Measurements from ENCODE around the gene MED20. TPM values are rescaled to one million over a fixed set of nuclear protein-coding genes. Genes with fewer than 3 reads are reported as not detected.

MED20 gene
- total and polyA plus RNA-seq, 10 of the 15 experiments (the other 5 are each of a cell fraction or from before 2014, with no cell fraction given) = 13.4 to 24.8 (median 17.9) TPM

- TF ChIP-seq, protein P1, sequence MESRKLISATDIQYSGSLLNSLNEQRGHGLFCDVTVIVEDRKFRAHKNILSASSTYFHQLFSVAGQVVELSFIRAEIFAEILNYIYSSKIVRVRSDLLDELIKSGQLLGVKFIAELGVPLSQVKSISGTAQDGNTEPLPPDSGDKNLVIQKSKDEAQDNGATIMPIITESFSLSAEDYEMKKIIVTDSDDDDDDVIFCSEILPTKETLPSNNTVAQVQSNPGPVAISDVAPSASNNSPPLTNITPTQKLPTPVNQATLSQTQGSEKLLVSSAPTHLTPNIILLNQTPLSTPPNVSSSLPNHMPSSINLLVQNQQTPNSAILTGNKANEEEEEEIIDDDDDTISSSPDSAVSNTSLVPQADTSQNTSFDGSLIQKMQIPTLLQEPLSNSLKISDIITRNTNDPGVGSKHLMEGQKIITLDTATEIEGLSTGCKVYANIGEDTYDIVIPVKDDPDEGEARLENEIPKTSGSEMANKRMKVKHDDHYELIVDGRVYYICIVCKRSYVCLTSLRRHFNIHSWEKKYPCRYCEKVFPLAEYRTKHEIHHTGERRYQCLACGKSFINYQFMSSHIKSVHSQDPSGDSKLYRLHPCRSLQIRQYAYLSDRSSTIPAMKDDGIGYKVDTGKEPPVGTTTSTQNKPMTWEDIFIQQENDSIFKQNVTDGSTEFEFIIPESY (IDR thresholded peaks at IDR 0.05) = no peak
- TF ChIP-seq ZNF687 (IDR thresholded peaks at IDR 0.05) (no peak), BCL11A (IDR thresholded peaks at IDR 0.05; ENCODE audit: low read depth, low read length) (no peak)
Measured at GRCh38 chr6:41958022-41958856, 37.3 kb upstream of the MED20 start (continued).

GRCh38 chr6:41957117-41957516, 36.2 kb upstream of the MED20 start:
- ChIA-PET CTCF (no interaction called here), RAD21 (ENCODE audit: unreplicated experiment) (no interaction called here), SMC1A (ENCODE audit: uncharacterized antibody, unreplicated experiment) (interaction anchor here (0.6 kb wide), 1 partner anchor 1012 kb away, joined by 4 read pairs; no protein-coding TSS in a partner anchor), POLR2A (no interaction called here)
- Histone ChIP-seq H3K27ac (ENCODE audit: control insufficient read depth, insufficient read depth) (no peak overlapping the region), H3K9me3 (replicated peaks; ENCODE audit: control insufficient read depth, insufficient read depth, low read length) (no peaks in the 10 kb centered on the region), H3K4me1 (ENCODE audit: control insufficient read depth, insufficient read depth, low read length) (peaks cover 4% of the 10 kb centered on the region), H2AFZ (ENCODE audit: control insufficient read depth, low read depth, low read length) (no peak overlapping the region), H3K9ac (ENCODE audit: control insufficient read depth, insufficient read depth, low read length) (no peak overlapping the region), H3K27me3 (replicated peaks in 1 of 2; ENCODE audit: control insufficient read depth in 2 of 2, insufficient read depth in 2 of 2, low read length in 1 of 2) (no peaks in the 10 kb centered on the region), H3K79me2 (ENCODE audit: control insufficient read depth, insufficient read depth, low read length) (no peaks in the 10 kb centered on the region), H3K36me3 (ENCODE audit: control insufficient read depth in 2 of 2, insufficient read depth in 2 of 2, low read length in 1 of 2) (no peaks in the 10 kb centered on the region), H3K4me2 (ENCODE audit: control insufficient read depth, insufficient read depth) (no peak overlapping the region), H3K4me3 (no peak overlapping the region), H4K20me1 (ENCODE audit: control insufficient read depth, insufficient read depth) (no peaks in the 10 kb centered on the region)
- no peak for DNase-seq (ENCODE audit: low read depth, low spot score)
- ATAC-seq = no peak
- in situ Hi-C loops (cut with MboI) (no loop called here), intact Hi-C loops (cut with micrococcal nuclease; ENCODE audit: unreplicated experiment) (no loop called here)
- no TSS peak for BruUV-seq (replicated peaks)
- no peak for FAIRE-seq
- WGBS (ENCODE audit: insufficient coverage, insufficient replicate concordance, low lambda C conversion rate, missing lambda C conversion rate) = 92% methylated on average over 4 of the region's 4 CpGs
- TF ChIP-seq SRF (IDR thresholded peaks at IDR 0.05; ENCODE audit: low read depth in 2 of 2, low read length in 2 of 2) (no peak), SMARCA5 (IDR thresholded peaks at IDR 0.05) (no peak), FOXK2 (IDR thresholded peaks at IDR 0.05) (no peak), PRDM15 (CRISPR knock-in tag; IDR thresholded peaks at IDR 0.05) (no peak), STAT3 (IDR thresholded peaks at IDR 0.05; ENCODE audit: low read depth, low read length) (no peak), SUZ12 (IDR thresholded peaks at IDR 0.05; ENCODE audit: unreplicated experiment) (no peak), EZH2 (IDR thresholded peaks at IDR 0.05; ENCODE audit: borderline replicate concordance, control insufficient read depth, low read depth, low read length) (no peak), PAX5 (IDR thresholded peaks at IDR 0.05; ENCODE audit: borderline replicate concordance, low read depth, low read length) (no peak), HCFC1 (IDR thresholded peaks at IDR 0.05; ENCODE audit: low read length) (no peak), ZSCAN29 (IDR thresholded peaks at IDR 0.05) (no peak)

Measured in GM12878 (cell line).